GM23338 (cell line): ENCODE results near the gene MAPK1. TPM values are rescaled to one million over a fixed set of nuclear protein-coding genes. Genes with fewer than 3 reads are reported as not detected.

Experiments
- EZH2 ChIP-seq: fragments of 200-600 bp; sonication (generic); IDR thresholded peaks from one replicate; pipeline ENCODE4 v1.8.0; 2017; ENCODE audit warnings: antibody characterized with exemption, mild to moderate bottlenecking, low read depth; ENCODE audit not compliant: unreplicated experiment
- EZH2phosphoT487 ChIP-seq: fragments of 200-600 bp; sonication (generic); IDR thresholded peaks from one replicate; pipeline ENCODE4 v1.8.1; 2018; ENCODE audit warnings: antibody characterized with exemption; ENCODE audit not compliant: unreplicated experiment
- JUNB ChIP-seq: IDR thresholded peaks from one replicate; pipeline ENCODE4 v1.6.1; 2016; ENCODE audit warnings: antibody characterized with exemption; ENCODE audit not compliant: unreplicated experiment
- NANOG ChIP-seq: IDR thresholded peaks from 2 replicates; pipeline ENCODE4 v1.6.1; 2016; ENCODE audit warnings: antibody characterized with exemption, borderline replicate concordance
- STAT1 ChIP-seq: IDR thresholded peaks from one replicate; pipeline ENCODE4 v1.6.1; 2016; ENCODE audit warnings: antibody characterized with exemption; ENCODE audit not compliant: unreplicated experiment
- ZNF331 ChIP-seq: fragments of 250-450 bp; sonication (Bioruptor Pico); IDR thresholded peaks from 2 replicates; pipeline ENCODE4 v1.5.0; 2020; ENCODE audit warnings: low read depth, mild to moderate bottlenecking, moderate library complexity
- polyA plus RNA-seq: library from polyadenylated mRNA; unstranded; fragments of >200 nt; fragmentation: Nextera tagmentation; extraction: Ambion mirVana; gene quantifications from 2 replicates; pipeline ENCODE4 v1.2.1, GENCODE V29; 2016
- total RNA-seq: library from RNA; depleted of rRNA; stranded (reverse); fragments of >200 nt; shearing (Covaris generic); gene quantifications from 2 replicates; pipeline ENCODE4 v1.2.3, GENCODE V29; 2014
- TF ChIP-seq, protein P1 (sequence below): fragments of 250-450 bp; sonication (Bioruptor Pico); IDR thresholded peaks from 2 replicates; pipeline ENCODE4 v1.5.0; 2020; ENCODE audit warnings: mild to moderate bottlenecking, moderate library complexity
- TF ChIP-seq, protein P2 (sequence below): IDR thresholded peaks from 2 replicates; pipeline ENCODE4 v1.6.1; 2016; ENCODE audit warnings: antibody characterized with exemption
- TF ChIP-seq, protein P3 (sequence below), 2 experiments: fragments of 200-600 bp in 1 of 2; sonication (generic) in 1 of 2; conservative IDR thresholded peaks; 2 replicates each; pipeline versions ENCODE4 v1.5.1 to v1.6.1; 2016 to 2017; ENCODE audit warnings: antibody characterized with exemption in 2 of 2, low read depth in 2 of 2, mild to moderate bottlenecking in 2 of 2, moderate library complexity in 1 of 2

MAPK1 gene
- total and polyA plus RNA-seq, 2 experiments from 2014 or later, result 17.4 to 77.5 TPM

DNA sequence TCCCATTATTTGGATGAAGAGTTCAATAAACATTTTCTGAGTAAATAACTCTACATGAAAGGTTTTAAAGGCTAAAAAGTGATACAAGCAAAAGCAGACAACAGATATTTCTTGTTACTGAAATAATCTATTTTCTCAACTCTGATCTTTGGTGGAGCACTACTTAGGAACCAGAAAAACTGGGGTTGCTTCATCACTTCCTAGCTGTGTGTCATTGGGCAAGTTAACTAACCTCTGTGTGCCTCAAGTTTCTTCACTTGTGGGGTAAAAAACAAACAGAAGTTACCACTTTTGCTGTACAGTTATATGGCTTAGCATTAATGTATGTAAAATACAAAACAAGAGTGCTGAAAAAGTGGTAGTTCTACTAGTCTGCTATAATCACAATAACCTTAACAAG is 5.6 kb downstream of the MAPK1 start (continued):
- TF ChIP-seq, protein P1, sequence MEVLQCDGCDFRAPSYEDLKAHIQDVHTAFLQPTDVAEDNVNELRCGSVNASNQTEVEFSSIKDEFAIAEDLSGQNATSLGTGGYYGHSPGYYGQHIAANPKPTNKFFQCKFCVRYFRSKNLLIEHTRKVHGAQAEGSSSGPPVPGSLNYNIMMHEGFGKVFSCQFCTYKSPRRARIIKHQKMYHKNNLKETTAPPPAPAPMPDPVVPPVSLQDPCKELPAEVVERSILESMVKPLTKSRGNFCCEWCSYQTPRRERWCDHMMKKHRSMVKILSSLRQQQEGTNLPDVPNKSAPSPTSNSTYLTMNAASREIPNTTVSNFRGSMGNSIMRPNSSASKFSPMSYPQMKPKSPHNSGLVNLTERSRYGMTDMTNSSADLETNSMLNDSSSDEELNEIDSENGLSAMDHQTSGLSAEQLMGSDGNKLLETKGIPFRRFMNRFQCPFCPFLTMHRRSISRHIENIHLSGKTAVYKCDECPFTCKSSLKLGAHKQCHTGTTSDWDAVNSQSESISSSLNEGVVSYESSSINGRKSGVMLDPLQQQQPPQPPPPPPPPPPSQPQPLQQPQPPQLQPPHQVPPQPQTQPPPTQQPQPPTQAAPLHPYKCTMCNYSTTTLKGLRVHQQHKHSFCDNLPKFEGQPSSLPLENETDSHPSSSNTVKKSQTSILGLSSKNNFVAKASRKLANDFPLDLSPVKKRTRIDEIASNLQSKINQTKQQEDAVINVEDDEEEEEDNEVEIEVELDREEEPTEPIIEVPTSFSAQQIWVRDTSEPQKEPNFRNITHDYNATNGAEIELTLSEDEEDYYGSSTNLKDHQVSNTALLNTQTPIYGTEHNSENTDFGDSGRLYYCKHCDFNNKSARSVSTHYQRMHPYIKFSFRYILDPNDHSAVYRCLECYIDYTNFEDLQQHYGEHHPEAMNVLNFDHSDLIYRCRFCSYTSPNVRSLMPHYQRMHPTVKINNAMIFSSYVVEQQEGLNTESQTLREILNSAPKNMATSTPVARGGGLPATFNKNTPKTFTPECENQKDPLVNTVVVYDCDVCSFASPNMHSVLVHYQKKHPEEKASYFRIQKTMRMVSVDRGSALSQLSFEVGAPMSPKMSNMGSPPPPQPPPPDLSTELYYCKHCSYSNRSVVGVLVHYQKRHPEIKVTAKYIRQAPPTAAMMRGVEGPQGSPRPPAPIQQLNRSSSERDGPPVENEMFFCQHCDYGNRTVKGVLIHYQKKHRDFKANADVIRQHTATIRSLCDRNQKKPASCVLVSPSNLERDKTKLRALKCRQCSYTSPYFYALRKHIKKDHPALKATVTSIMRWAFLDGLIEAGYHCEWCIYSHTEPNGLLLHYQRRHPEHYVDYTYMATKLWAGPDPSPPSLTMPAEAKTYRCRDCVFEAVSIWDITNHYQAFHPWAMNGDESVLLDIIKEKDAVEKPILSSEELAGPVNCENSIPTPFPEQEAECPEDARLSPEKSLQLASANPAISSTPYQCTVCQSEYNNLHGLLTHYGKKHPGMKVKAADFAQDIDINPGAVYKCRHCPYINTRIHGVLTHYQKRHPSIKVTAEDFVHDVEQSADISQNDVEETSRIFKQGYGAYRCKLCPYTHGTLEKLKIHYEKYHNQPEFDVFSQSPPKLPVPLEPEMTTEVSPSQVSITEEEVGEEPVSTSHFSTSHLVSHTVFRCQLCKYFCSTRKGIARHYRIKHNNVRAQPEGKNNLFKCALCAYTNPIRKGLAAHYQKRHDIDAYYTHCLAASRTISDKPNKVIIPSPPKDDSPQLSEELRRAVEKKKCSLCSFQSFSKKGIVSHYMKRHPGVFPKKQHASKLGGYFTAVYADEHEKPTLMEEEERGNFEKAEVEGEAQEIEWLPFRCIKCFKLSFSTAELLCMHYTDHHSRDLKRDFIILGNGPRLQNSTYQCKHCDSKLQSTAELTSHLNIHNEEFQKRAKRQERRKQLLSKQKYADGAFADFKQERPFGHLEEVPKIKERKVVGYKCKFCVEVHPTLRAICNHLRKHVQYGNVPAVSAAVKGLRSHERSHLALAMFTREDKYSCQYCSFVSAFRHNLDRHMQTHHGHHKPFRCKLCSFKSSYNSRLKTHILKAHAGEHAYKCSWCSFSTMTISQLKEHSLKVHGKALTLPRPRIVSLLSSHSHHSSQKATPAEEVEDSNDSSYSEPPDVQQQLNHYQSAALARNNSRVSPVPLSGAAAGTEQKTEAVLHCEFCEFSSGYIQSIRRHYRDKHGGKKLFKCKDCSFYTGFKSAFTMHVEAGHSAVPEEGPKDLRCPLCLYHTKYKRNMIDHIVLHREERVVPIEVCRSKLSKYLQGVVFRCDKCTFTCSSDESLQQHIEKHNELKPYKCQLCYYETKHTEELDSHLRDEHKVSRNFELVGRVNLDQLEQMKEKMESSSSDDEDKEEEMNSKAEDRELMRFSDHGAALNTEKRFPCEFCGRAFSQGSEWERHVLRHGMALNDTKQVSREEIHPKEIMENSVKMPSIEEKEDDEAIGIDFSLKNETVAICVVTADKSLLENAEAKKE (CRISPR knock-in tag), result no peak
- TF ChIP-seq, protein P2, sequence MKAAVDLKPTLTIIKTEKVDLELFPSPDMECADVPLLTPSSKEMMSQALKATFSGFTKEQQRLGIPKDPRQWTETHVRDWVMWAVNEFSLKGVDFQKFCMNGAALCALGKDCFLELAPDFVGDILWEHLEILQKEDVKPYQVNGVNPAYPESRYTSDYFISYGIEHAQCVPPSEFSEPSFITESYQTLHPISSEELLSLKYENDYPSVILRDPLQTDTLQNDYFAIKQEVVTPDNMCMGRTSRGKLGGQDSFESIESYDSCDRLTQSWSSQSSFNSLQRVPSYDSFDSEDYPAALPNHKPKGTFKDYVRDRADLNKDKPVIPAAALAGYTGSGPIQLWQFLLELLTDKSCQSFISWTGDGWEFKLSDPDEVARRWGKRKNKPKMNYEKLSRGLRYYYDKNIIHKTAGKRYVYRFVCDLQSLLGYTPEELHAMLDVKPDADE, result no peak
- no peak for TF ChIP-seq ZNF331
- no peak for TF ChIP-seq EZH2
- TF ChIP-seq, protein P3, sequence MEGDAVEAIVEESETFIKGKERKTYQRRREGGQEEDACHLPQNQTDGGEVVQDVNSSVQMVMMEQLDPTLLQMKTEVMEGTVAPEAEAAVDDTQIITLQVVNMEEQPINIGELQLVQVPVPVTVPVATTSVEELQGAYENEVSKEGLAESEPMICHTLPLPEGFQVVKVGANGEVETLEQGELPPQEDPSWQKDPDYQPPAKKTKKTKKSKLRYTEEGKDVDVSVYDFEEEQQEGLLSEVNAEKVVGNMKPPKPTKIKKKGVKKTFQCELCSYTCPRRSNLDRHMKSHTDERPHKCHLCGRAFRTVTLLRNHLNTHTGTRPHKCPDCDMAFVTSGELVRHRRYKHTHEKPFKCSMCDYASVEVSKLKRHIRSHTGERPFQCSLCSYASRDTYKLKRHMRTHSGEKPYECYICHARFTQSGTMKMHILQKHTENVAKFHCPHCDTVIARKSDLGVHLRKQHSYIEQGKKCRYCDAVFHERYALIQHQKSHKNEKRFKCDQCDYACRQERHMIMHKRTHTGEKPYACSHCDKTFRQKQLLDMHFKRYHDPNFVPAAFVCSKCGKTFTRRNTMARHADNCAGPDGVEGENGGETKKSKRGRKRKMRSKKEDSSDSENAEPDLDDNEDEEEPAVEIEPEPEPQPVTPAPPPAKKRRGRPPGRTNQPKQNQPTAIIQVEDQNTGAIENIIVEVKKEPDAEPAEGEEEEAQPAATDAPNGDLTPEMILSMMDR (conservative IDR thresholded peaks at IDR 0.05; ENCODE audit: low read depth in 2 of 2), result no peak
- no peak for TF ChIP-seq STAT1
- TF ChIP-seq EZH2phosphoT487, result no peak
- no peak for TF ChIP-seq NANOG
- no peak for TF ChIP-seq JUNB
